Head of caudate nucleus (tissue), 42 donors: ENCODE measurements around the gene GVQW3.
"Not testable (repeated sequence)": the region's sequence is repeated elsewhere in the genome, so short reads cannot be mapped to it uniquely, and the experiment has no call there.

Source experiments
- DNase-seq, 42 donors: peaks; one replicate each; pipeline versions ENCODE4 v3.0.0 to v3.0.0-alpha.2; 2020 to 2021; ENCODE audit warnings: mixed read lengths in 7 of 42
- intact Hi-C: fragments of 100-400 bp; cut with DNase I; formaldehyde crosslinking; loops from one replicate; pipeline ENCODE4 v1.15.0; 2022

Gene GVQW3

DNA sequence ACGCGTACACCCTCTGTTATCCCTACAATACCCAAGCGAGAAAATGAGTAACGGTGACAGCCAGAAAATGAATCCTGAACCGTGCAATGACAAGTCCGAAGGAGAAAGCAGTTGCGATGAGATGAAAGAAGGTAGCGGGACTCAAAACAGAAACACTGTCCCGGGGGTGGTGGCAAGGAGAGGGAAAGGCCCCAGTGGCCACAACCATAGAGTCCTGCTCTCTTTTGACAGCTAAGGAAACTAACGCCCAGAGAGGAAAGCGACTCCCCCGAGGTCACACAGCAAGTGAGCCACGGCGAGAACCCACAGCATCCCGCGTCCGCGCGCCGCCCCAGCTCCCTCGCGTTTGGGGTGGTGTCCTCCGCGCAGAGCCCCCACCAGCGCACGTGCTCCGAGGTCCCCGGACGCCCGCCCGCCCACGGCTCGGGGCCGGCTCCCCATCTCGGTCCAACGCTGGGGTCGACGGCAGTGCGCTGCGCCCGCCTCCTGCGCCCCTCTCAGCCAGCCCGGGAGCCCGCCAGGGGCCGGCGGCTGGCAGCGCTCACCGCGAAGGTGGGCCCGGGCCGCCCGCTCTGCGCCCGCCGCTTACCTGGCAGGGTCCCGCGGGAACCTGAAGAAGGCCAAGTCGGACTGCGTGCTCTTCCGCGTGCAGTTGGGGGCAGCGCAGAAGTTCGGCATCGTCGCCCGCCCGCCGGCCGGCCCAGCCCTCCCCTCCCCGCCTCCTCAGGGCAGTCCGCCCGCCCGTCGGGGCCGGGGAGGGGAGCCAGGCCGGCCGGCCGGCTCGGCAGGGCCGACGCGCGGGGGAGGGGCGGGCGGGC lies 755 bp upstream of the GVQW3 start:
- intact Hi-C loops = loop anchor here (2.0 to 5.0 kb wide), 2 partner anchors 64 to 173 kb away; partner anchors contain the start of genes EMSY and WNT11

DNA sequence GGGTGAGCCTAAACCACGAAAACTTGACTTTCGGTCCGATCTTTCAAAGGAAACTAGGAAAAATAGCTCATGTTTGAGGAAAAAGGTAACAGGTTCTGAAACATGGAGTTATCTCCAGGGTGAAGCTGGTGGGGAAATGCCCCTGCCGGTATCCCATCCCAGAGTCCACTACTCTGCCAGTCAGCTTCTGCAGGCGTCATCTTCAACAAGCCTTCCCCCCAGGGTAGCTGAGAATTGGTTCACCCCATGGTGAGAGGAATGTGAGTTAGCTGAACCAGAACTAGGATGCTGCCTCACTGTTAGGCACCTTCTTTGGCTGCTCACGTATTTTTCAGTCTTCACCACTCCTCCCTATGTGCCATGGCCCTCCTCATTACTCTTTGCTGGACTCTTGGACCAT lies 1.1 kb downstream of the GVQW3 start:
- no peak for DNase-seq
- intact Hi-C loops = loop anchor here (5.0 kb wide), 1 partner anchor 175 kb away; the partner anchor contains the start of gene WNT11

More for the DNA sequence above, 755 bp upstream of the GVQW3 start:
- peak in 35 of 42 donors; percentile 5 to 62 (median 31) for DNase-seq

DNA sequence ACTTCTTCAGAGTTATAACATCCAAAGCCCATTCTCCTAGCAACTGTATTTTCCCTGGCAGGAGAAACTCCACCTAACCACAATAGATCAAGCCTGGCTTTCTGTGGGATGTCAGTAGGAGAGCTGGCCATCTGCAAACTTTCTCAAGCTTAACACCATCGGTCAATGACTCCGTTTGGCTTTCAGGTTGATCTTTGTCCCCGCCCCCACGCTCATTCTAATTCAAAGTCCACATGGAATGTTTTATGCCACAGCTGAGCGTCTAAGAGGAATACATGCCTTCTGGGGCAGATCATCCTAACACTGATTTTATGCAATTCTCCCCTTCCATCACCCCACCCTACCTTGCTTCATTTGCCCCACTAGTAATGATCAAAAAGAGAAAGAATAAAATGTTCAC lies 4.8 kb downstream of the GVQW3 start:
- DNase-seq = no peak
- intact Hi-C loops = no loop called here

DNA sequence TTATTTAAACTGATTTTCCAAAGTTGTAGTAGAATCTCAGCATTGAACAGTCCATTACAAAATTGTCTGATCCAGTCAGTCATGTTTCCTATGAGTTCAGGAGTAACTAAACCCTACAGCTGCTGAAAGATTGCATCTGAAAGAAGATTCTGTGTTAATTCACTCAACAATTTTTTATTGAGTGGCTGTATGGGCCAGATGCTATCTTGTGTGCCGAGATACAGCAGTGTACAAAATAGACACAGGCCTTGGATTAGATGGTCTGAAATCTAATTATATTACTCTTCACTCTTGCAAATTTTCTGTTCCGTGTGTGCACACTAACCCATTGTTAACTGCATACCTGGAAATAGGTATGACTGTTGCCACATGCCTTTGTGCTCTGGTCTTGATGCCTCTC lies 7.3 kb downstream of the GVQW3 start:
- DNase-seq = no peak
- intact Hi-C loops = no loop called here

DNA sequence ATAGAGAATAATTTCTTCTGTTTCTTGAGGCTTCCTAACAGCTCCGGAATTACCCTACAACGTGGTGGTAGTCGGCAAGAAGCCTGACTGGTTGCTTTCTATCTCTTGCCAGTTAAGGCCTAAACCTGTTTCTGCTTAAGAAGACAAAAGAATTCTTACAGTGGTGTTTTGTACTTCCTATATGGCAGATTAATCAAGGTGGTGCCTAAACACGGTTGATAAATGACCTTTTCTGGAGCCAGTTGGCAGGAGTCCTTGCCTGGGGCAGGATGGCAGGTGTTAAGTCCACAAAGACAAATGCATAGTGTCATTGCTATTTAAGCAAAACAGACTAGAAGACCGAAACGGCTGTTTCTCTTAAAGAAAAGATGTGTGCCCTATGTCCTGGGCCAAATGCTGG lies 9.9 kb downstream of the GVQW3 start:
- intact Hi-C loops = no loop called here
- DNase-seq = no peak

DNA sequence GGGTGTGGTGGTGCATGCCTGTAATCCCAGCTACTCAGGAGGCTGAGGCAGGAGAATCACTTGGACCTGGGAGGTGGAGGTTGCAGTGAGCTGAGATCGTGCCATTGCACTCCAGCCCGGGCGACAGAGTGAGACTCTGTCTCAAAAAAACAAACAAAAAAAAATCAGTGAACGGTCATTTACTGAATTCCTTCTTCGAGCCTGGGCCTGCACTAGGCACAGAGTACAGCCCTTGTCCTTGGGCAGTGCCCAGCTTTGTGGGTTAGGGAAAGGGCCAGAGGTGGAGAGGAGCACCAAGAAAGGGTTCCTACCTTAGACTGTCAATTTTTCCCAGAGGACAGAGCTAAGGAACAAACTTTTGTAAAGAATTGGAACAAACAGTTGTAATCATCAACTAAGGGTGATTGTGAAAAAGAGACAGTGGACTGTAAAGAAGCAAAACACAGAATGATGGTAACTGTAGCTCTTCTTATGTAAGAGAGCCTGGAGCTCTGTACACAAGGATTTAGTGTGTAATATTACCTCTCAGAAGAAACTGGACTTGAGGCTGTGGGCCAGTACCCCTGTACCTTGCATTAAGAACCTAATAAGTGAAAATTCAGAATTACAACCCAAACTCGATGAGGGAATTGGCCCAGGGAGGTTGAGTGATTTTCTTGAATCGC lies 10.8 kb downstream of the GVQW3 start:
- intact Hi-C loops = no loop called here
- no peak for DNase-seq

DNA sequence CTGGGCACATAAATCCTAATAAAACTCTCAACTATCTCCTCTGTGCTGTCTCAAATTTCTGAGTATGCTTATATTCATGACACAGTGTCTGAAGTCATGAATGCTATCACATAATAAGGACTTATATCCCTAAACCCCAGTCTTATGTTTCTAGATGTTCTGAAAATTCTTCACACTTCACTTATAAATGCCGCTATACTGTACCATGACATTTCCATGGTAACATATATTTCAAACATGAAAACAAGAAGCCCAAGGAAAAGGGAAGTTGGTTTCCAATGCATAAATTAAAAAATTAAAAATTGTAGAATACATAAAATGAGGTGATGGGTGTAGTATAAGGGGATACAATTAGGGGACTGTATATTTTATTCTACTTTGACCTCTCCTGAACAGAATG lies 11.7 kb downstream of the GVQW3 start:
- intact Hi-C loops = no loop called here
- no peak for DNase-seq

DNA sequence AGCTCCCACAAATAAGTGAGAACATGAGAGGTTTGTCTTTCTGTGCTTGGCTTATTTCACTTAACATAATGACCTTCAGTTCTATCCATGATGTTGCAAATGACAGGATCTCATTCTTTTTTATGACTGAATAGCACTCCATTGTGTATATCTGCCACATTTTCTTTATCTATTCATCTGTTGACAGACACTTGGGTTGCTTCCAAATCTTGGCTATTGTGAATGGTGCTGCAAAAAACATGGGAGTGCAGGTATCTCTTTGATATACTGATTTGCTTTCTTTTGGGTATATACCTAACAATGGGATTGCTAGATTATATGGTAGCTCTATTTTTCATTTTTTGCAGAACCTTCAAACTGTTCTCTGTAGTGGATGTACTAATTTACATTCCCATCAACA lies 13.3 kb downstream of the GVQW3 start:
- intact Hi-C loops = no loop called here
- DNase-seq = no peak

DNA sequence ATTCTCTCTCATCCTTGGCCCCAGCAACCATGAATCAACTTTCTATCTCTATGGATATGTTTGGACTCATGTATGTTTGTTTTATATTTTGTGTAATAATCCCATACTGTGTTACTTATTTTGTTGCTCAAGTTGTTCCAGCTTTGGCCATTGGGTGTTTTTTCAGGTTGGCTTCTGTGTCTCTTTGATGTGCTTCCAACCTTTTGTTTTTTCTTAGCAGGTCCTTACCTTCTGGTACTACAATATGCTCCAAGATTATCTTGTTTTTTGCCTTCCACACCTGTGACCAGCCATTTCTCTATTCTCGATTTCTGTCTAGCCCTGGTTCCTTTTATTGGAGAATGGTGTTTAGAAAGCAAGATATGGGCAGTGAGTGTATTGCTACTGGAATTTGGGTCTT lies 14.2 kb downstream of the GVQW3 start:
- intact Hi-C loops = no loop called here
- no peak for DNase-seq

DNA sequence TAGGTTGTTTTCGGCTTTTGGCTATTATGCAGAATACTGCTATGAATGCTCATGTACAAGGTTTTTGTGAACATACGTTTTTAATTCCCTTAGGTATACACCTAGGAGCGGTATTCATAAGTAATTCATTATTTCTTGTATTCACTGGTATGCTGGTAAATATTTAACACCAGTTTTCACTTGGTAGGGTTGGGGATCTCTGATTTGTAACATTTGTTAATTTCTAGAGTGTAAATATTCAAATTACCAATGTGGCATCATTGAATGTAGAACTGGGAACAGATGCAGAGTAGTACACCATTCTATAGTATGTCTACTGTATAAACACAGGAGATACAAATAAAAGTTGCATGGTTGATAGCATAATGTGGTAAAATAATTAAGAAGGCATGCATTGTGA lies 16.3 kb downstream of the GVQW3 start:
- intact Hi-C loops = no loop called here

DNA sequence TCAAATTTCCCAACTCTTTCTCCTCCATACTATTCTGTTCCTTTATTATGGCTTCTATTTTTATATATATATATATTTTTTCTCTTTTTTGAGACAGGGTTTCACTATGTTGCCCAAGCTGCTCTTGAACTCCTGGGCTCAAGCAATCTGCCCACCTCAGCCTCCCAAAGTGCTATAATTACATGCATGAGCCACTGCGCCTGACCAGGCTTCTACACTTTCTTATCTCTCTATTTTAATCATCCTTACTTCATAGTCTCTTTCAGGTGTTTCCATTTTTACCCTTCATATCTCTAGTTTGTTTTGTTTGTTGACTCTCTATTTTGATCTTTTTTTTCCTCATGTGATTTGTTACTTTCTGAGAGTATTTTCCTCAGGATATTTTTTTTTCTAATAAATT lies 19.8 kb downstream of the GVQW3 start:
- intact Hi-C loops = no loop called here
- no peak for DNase-seq

More for the DNA sequence above, 16.3 kb downstream of the GVQW3 start:
- no peak for DNase-seq

DNA sequence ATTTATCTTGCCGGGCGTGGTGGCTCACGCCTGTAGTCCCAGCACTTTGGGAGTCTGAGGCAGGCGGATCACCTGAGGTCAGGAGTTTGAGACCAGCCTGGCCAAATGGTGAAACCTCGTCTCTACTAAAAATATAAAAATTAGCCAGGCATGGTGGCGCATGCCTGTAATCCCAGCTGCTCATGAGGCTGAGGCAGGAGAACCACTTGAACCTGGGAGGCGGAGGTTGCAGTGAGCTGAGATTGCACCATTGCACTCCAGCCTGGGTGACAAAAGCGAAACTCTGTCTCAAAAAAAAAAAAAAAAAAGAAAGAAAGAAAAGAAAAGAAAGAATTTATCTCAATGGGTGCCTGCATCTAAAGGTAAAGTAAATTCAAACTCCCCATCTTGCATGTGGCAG lies 20.4 kb downstream of the GVQW3 start:
- intact Hi-C loops, DNase-seq: not testable (repeated sequence)

DNA sequence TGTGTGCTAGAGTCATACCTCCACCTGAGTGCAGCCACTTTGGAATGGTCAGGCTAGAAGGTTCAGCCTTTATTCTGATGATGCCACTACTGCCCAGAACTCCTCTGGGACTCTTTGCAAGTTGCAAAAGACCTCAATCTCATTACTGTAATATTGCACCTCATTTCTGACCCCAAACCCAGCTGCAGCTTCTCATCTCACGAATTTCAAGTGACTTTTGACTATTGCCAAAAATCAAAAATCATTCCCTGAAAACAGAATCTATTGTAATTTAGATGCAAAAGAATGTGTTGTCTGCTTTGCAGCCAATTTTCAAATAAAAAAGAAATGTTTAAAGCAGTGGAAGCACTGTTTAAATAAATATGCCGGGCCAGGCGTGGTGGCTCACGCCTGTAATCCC lies 25.2 kb downstream of the GVQW3 start:
- no peak for DNase-seq
- intact Hi-C loops = no loop called here

DNA sequence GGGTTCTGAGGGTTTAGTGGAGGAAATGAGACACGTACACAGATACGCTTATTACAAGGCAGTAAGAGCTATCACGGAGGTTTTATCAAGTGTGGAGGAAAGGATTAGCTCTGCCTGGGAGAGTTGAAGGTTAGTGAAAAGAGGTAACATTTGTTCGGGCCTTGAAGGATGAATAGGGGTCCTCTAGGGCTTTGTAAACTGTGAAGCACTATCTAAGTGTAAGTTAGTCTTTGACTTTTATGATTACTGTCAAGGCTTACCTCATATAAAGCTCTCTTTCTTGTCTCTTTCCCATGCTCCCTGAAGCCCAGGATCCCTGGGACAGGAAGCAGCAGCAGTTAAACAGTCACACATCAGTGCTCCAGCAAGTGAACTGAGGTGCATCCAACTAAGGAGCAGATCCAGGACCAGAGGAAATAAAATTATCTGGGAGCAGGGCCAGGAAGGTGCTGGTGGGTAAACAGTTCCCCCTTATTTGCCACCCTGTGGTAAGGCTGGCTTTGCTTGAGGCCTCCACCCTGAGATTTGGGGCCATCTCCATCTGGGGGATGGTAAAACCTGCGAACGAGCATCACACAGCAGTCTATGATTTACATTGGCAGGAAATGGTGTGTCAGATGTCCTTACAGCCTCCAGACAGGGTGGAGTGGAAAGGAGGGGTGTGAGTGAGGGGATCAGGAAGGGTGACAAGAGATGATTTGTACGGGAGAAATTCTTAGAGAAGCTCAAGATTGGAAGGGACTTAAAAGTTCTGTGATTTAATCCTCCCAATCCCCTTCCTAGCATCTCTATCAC lies 27.2 kb downstream of the GVQW3 start:
- DNase-seq = no peak

DNA sequence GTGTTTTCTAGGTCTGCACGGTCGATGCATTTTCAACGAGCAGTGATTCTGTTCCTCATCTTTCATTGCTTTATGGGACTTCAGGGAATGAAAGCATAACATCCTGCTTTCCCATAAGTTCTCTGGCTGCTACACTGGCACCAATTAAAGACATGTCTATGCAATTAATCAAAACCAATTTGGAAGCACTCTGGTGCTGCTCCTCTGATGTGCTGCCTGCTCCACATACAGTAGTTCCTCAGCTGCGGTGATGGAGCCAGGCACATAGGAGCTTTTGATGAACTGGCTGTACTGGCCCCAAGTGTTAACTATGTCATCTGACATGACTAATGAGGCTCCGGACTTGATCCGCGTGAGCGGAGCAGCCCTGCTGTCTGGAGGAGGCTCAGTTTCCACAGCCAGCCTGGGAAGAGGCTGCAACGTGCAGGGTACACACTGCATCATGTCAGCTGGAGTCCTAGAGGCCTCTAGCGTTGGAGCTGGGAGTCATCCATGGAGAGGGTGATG lies 29.8 kb downstream of the GVQW3 start:
- intact Hi-C loops = no loop called here
- DNase-seq = no peak

More for the DNA sequence above, 27.2 kb downstream of the GVQW3 start:
- intact Hi-C loops = no loop called here

DNA sequence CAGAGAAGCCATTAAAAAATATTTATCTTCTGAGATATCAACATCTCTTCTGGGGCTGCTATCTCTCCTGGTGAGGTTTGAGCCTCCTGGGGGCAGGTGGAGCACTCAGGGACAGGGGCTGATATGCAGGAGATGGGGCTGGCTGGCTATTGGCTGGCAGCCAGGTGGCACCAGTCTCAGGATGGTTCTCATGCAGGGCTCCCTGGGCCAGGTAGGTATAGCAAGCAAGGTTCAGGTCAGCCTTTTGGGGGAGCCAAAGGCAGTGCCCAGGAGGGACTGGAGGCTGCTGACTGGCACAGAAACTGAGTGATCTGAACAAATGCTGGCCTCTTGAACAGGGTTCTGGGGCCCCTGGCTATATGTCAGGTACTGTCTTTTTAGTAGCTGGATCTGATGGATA lies 34.0 kb downstream of the GVQW3 start:
- no peak for DNase-seq
- intact Hi-C loops = no loop called here

DNA sequence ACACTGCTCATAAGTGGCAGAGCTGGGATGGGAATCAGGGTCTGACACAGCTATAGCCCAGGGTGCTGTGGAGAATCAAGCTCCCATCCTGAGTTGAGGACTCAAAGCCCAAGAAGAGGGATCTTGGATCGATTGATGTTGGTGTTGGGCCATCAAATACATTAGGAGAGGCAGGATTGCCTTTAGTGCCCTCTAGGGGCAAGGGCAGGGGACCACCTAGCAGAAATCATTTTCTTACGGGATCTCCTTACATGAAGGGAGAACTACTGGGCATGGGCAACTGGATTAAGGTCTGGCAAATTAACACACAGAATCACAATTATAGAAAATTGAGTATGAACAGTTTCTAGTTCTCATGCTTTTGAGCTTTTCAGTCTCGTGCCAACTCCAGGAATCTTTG lies 38.8 kb downstream of the GVQW3 start:
- intact Hi-C loops = no loop called here
- DNase-seq = no peak

DNA sequence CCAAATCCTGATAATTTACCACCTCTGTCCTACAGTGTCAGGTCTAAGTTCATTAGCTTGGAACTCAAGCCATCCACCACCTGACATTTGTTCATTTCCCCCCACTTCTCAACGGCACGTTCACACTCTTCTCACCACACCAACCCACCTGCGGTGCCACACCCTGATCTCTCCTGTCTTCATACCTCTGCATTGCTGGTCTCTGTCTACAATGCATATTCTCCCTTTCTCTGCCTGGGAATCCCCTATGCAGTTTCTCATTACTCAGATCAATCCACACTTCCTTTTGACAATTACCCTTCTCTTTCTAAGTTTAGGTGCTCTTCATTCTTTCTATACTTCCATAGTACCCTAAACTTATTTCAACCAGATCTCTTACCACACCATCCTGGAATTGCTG lies 43.3 kb downstream of the GVQW3 start:
- DNase-seq = no peak
- intact Hi-C loops = no loop called here

DNA sequence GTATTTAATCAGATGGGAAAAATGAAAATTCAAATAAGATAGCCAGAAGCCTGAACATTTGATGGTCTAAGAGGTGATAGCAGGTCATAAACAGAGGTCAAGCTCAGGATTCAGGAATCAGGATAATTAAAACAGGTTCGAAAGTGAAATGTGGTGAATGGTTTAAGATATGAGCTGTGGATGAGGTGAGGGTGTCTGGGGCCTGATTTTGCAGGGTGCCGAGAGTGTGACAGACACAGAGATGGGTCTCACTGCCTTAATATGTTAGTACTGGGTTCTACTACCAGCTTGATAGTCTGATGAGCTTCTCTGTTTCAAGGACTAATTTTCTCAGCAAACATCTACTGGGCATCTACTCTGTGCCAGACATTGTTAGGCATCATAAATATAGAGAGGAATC lies 43.8 kb downstream of the GVQW3 start:
- no peak for DNase-seq
- intact Hi-C loops = no loop called here

DNA sequence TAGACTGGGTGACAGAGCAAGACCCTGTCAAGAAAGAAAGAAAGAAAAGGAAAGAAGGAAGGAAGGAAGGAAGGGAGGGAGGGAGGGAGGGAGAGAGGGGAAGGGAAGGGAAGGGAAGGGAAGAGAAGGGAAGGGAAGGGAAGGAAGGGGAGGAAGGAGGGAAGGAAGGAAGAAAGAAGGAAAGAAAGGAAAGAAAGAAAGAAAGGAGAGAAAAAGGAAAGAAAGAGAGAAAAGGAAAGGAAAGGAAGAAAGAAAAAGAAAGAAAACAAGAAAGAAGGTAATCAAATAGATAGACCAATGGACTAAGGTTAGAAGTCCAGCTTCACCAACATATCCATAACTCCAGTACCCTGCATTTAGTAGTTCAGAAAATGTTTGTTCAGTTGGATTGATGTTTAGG lies 45.5 kb downstream of the GVQW3 start:
- no peak for DNase-seq
- intact Hi-C loops = no loop called here
